ENCODE data around the gene ZKSCAN7. TPM values are rescaled to one million over a fixed set of nuclear protein-coding genes. Genes with fewer than 3 reads are reported as not detected.

Gene ZKSCAN7
- total RNA-seq = 2.2 and 2.9 TPM in 2 replicates

GRCh38 chr3:44554626-44555592 lies at the start of gene ZKSCAN7:
TSS of gene ZKSCAN7 (plus strand) at chr3:44555193. CDS start at chr3:44557048, 1,855 bp downstream.
- TF ChIP-seq CTCF (IDR thresholded peaks at IDR 0.05; ENCODE audit: insufficient read depth, low read length, severe bottlenecking) = peak; percentile 36
- Histone ChIP-seq H3K36me3 (ENCODE audit: control insufficient read depth, insufficient read depth, low read length) (peaks cover 2% of the 10 kb centered on the region), H3K4me3 (ENCODE audit: low read depth, low read length) (peak within 1 kb of the TSS; percentile 49), H3K27me3 (ENCODE audit: control insufficient read depth, insufficient read depth, low read length) (no peaks in the 10 kb centered on the region)
- DNase-seq (ENCODE audit: low read depth) (peak; percentile 13), FAIRE-seq (no peak)

DNA sequence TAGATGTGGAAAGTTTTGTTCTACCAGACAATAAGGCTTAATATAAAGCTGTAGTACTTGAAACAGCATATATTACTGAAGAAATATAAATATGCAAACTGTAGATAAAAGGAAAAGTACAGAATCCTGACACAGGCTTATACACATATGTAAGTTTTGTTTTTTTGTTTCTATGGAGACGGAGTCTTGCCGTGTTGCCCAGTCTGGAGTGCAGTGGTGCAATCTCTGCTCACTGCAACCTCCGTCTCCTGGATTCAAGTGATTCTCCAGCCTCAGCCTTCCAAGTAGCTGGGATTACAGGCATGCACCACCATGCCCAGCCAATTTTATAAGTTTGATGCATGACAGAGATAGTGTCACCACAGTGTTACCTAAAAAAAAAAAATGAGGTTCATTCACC lies 48.4 kb upstream of the ZKSCAN7 start:
- no peak for TF ChIP-seq CTCF (IDR thresholded peaks at IDR 0.05; ENCODE audit: insufficient read depth, low read length, severe bottlenecking)
- H3K27me3 ChIP-seq (ENCODE audit: control insufficient read depth, insufficient read depth, low read length) = no peaks in the 10 kb centered on the region
- H3K36me3 ChIP-seq (ENCODE audit: control insufficient read depth, insufficient read depth, low read length) = peaks cover under 1% of the 10 kb centered on the region
- FAIRE-seq = no peak
- no peak overlapping the region for H3K4me3 ChIP-seq (ENCODE audit: low read depth, low read length)
- DNase-seq (ENCODE audit: low read depth) = no peak

- Histone ChIP-seq H3K36me3 (ENCODE audit: control insufficient read depth, insufficient read depth, low read length) (no peaks in the 10 kb centered on the region), H3K4me3 (ENCODE audit: low read depth, low read length) (no peak overlapping the region), H3K27me3 (ENCODE audit: control insufficient read depth, insufficient read depth, low read length) (no peaks in the 10 kb centered on the region)
- DNase-seq (ENCODE audit: low read depth) (no peak), FAIRE-seq (no peak)
- no peak for TF ChIP-seq CTCF (IDR thresholded peaks at IDR 0.05; ENCODE audit: insufficient read depth, low read length, severe bottlenecking)
Observed at GRCh38 chr3:44506961-44507360, 48.0 kb upstream of the ZKSCAN7 start.

DNA sequence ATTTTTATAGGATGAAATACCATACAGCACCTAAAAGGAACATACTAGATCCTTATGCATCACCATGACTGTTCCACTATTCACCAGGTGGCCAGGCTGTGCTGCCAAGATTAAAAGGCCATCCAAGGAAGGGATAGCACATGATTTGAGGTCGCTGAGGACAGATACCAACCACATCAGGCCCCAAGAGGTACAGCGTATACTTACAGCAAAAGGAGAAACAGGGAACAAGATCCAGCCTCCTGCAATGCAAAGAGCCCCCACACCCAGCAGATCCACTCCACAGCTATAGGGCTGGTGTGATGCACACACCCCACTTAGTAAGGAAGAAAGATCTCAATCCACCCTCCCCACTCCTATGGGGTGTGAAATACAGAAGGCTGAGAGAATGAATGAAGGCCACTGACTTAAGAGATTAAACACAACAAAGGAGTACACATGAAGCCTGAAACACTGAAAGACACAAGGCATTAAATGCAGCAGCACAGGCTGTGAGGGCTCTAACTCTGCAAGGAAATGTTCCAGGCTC lies 45.5 kb upstream of the ZKSCAN7 start:
- Histone ChIP-seq H3K4me3 (ENCODE audit: low read depth, low read length) (peak overlapping the region; percentile 61), H3K27me3 (ENCODE audit: control insufficient read depth, insufficient read depth, low read length) (no peaks in the 10 kb centered on the region), H3K36me3 (ENCODE audit: control insufficient read depth, insufficient read depth, low read length) (no peaks in the 10 kb centered on the region)
- FAIRE-seq = no peak
- no peak for TF ChIP-seq CTCF (IDR thresholded peaks at IDR 0.05; ENCODE audit: insufficient read depth, low read length, severe bottlenecking)
- no peak for DNase-seq (ENCODE audit: low read depth)

GRCh38 chr3:44510000-44510368 lies 45.0 kb upstream of the ZKSCAN7 start:
- Histone ChIP-seq H3K27me3 (ENCODE audit: control insufficient read depth, insufficient read depth, low read length) (no peaks in the 10 kb centered on the region), H3K36me3 (ENCODE audit: control insufficient read depth, insufficient read depth, low read length) (no peaks in the 10 kb centered on the region), H3K4me3 (ENCODE audit: low read depth, low read length) (peak overlapping the region; percentile 61)
- FAIRE-seq (no peak), DNase-seq (ENCODE audit: low read depth) (peak; percentile 8)
- TF ChIP-seq CTCF (IDR thresholded peaks at IDR 0.05; ENCODE audit: insufficient read depth, low read length, severe bottlenecking) = no peak
